GM18867 (cell line): Measurements from ENCODE around the gene COTL1.
A peak's percentile ranks its signal among the peaks of the same experiment; 100 is the strongest.

Source experiments
- ATAC-seq: cut with Tn5 transposase; IDR thresholded peaks from one replicate; pipeline ENCODE4 v1.9.1; 2021; ENCODE audit warnings: mild to moderate bottlenecking, moderate library complexity; ENCODE audit not compliant: unreplicated experiment

The COTL1 gene

GRCh38 chr16:84614968-84615813 lies 2.7 kb downstream of the COTL1 start:
- ATAC-seq = no peak

GRCh38 chr16:84614623-84614967 lies 3.3 kb downstream of the COTL1 start:
- ATAC-seq = no peak

- ATAC-seq = no peak
These were observed 3.8 kb downstream of the COTL1 start for GRCh38 chr16:84614073-84614459.

- no peak for ATAC-seq
These were observed 4.3 kb downstream of the COTL1 start for GRCh38 chr16:84613408-84614072.

DNA sequence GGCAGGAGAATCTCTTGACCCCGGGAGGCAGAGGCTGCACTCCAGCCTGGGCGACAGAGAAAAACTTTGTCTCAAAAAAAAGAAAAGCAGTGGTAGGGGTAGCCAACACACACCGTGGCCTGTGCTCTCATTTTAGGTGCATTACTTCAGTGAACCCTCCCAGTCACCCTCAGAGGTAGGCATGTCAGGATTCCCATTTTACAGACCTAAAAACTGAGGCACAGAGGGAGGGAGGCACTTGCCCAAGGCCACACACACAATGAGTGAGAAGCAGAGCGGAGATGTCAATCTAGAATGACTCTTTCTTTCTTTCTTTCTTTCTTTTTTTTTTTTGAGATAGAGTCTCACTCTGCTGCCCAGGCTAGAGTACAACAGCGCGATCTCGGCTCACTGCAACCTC lies 5.2 kb downstream of the COTL1 start:
- ATAC-seq = no peak

DNA sequence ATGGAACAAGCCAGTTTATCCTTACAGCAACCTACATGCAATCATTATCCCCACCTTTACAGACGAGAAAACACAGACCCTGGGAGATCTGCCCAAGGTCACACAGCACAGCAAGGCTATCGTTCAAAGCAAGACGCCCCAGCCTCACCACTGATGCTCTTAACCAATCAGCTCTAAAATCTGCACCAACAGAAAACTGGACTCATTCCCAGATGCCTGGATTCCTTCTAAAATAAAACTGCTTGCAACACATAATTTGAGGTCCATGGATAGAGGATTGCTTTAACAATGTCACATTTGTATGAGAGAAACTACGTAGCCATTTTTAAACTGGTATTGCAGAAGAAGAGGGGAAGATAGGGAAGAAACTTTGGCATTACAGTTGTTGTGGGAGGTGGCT lies 6.8 kb downstream of the COTL1 start:
- ATAC-seq = no peak

DNA sequence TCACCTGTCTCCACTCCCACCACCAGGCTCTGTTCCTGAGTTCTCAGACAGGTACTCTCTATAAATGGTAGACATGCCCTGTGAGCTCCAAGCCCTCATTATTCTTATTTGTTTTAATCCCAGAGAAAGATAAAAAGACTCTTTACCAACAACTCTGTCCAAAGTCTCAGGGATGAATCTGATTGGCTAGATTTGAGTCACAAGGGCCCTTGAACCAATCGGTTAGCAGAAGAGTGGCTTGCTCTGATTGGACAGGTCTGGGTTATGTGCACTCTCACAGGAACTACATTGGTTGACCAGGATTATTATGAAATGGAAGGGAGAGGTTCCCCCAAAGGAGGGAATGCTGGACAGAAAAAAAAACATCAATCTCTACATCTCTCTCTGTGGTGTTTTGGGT lies 7.5 kb downstream of the COTL1 start:
- no peak for ATAC-seq

- no peak for ATAC-seq
These were observed 8.2 kb downstream of the COTL1 start for GRCh38 chr16:84609563-84610177.

DNA sequence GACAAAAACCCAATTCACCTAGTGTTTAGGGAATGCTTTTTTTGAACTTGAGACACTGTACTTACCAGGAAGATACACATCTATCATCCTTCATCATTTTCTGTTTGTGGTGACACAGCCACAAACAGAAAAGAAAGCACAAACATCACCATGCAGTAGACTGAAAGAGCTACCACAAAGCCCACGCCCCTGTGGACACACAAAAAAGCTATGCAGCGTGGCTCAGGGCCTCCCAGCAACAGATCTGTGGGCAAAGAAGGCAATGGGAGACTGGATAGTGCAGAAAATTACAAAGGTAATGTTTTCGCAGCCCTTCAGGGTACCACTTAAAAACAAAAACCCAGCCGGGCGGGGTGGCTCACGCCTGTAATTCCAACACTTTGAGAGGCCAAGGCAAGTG lies 9.6 kb downstream of the COTL1 start:
- ATAC-seq = no peak

- peak; percentile 59 for ATAC-seq
These were observed 10.2 kb downstream of the COTL1 start for GRCh38 chr16:84607694-84608093.

DNA sequence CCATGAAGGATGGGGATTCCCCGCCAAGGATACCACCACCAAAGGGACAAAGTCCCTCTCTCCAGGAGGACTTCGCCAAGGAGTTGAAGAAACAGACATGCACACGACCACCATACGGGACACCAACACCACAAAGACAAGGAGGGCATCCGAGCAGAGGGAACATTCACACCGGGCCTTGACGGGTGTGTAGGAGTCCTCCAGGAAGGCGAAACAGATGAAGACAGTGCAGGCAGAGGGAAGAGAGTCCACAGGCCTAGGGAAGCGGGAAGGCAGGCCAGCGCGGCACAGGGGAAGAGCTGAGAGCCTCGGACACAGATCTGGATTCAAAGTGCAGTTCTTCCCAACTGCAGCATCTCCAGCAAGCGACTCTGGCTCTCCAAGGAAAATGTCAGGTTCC lies 10.8 kb downstream of the COTL1 start:
- no peak for ATAC-seq

DNA sequence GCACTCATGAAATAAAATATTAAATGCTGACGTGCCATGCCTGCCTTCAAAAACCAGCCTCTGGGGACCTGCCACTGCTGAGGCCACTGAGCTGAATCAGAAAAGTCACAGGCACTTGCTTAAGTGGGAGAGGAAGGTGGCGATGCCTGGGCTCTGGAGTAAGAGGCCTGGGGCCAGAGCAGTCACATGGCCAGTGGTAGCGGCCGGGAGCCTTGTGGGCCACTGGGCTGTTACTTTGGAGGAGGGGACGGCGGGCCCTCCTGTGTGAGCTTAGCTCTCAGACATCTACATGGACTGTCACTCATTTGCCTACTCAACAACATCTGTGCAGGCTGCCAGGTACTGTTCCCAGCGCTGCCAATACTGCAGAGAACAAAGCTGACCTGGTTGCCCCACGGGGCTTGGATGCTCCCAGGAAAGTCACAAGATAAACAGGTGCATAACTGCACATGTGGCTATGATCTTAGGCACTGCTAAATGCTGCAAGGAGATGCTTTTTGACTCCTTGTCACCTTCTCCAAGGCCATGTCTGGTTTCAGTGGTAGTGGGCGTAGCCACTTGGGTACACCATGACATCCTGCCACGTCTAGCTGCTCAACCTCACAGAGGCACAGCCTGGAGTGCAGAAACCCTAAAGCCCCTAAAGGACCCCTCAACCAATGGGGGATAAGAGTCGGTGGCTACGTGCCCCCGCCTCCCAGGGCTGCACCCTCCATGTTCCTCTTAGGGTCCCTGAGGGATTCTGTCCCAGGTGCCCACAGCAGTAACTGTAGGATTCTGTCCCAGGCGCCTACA lies 11.6 kb downstream of the COTL1 start:
- ATAC-seq = no peak

DNA sequence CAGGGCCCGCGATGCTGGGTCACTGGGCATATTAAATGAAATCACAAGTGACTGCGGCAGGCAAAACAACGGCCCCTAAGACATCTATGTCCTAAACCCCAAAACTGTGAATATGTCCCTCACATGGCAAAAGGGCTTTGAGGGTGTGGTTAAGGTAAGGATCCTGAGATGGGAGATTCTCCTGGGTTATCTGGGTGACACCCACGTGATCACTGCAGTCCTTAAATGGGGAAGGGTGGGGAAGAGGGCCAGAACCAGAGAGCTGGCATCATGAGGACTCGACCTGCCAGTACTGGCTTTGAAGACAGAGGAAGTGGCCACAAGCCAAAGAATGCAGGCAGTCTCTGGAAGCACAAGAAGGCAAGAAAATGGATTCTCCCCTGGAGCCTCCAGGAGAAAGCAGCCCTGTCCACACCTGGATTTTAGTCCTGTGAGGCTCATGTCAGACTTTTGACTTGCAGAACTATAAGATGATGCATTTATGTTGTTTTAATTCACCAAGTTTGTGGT lies 12.5 kb downstream of the COTL1 start:
- no peak for ATAC-seq

GRCh38 chr16:84604477-84605013 lies 13.3 kb downstream of the COTL1 start:
- ATAC-seq = no peak

DNA sequence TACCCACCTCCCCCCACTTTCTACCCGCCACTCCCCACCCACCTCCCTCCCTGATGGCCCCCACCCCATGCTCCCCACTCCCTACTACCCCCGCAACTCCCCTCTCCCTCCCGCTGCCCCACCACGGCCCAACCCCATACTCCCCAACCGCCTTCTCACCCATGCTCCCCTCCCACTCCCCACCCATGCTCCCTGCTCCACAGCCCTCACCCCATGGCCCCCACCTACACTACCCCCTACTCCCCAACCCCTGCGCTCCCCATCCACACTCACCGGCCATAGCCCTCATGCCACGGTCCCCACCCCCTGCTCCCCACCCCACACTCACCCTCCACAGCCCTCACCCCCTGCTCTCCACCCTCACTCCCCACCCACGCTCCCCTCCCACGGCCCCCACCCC lies 13.9 kb downstream of the COTL1 start:
- no peak for ATAC-seq

GRCh38 chr16:84603140-84603816 lies 14.6 kb downstream of the COTL1 start:
- ATAC-seq = no peak

DNA sequence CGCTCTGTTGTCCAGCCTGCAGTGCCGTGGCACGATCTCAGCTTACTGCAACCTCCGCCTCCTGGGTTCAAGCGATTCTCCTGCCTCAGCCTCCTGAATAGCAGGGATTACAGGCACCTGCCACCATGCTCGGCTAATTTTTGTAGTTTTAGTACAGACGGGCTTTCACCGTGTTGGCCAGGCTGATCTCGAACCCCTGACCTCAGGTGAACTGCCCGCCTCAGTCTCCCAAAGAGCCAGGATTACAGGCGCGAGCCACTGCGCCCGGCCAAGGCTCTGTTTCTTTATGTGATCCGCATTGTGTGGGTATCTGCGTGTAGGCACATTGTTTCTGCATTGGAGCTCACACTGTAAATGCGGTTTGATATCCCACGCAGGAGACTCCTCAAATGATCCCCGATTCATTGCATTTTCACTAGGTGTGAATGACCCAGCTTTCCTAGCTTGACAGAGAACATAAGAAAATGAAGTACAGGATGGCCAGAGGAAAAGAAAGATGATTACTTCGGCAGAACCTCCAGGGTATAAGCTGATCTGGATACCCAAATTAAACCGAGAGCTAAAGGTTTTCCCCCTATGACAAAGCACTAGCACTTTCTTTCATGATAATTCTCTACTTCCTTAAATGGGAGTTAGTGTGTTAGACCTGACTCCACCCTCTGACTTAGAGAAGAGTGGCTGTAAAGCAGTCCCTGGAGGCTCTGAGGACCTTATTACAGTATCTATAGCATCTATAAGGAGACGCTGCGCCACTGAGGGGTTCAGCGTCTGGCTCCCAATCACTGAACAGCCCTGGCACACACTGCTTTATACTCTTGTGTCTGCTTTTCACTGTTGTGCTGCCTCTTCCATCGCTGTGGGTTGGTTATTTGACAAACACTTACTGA lies 17.3 kb downstream of the COTL1 start:
- peak; percentile 63 for ATAC-seq

DNA sequence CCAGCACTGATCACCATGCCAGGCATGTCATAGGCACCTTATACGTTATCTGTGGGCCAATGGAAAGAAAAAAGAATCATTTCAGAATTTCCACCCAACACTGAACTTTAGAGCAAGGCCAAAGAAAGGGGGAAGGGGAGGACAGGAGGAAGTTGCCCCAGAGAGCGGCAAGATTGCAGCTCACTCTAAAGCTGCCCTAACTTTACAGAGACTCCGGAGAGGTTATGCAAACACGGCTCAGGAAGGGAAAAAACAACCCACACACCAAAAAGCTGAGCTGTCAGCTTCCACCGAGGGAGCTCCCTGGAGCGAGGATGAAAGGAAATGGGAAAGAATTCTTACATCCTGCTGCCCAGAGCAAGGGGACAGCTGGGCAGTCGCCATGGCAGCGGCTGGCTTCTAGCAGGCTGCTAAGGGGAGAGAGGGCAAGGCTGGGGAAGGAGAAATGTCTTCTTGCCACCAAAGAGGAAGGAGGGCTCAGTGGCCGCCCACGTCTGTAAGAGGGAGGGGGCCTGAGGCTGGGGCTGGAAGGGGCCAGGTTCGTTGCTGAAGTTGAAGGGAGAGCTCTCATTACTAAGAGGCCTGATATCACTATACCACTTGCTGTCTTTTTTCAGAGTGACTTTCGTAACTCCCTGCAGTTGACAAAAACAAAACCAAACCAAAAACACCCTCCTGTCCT lies 18.2 kb downstream of the COTL1 start:
- ATAC-seq = peak; percentile 43

GRCh38 chr16:84598360-84598759 lies 19.5 kb downstream of the COTL1 start:
- no peak for ATAC-seq
